Stimulated activated CD8-positive, alpha-beta memory T cell treated with anti-CD3 and anti-CD28 coated beads, Interleukin-7, amount 100 ng/mL, for 48 hours (primary cell): Measurements from ENCODE around the gene POC1B.
"Not testable (repeated sequence)": the region's sequence is repeated elsewhere in the genome, so short reads cannot be mapped to it uniquely, and the experiment has no call there.

Experiments used
- DNase-seq, 2 donors: peaks; one replicate each; pipeline ENCODE4 v3.0.0-alpha.2; 2020; ENCODE audit warnings: low read depth in 1 of 2; ENCODE audit errors: extremely low read depth in 1 of 2

Gene POC1B

GRCh38 chr12:89468017-89468416 is 57.8 kb downstream of the POC1B start:
- DNase-seq: no peak

- no peak for DNase-seq
These were observed 60.8 kb downstream of the POC1B start for GRCh38 chr12:89464974-89465592.

- DNase-seq: no peak
These were observed 63.9 kb downstream of the POC1B start for GRCh38 chr12:89461649-89462612.

DNA sequence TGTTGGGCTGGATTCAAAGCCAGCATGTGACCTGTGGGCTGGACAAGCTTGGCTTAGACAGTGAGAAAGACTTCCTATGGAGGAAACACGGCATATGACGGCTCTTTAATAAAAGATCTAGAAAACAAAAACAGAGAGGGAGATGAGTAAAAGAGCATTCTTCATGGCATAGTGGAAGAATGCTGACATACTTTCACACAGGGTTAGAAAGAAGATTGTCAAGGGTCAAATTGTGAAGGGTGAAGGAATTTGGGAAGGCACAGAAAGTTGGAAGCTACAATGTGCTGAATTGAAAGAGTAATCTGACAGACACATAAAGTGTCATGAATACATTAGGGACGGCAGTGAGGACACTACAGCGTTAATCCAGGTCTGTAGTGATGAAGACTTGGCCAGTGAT is 64.7 kb downstream of the POC1B start:
- DNase-seq: no peak

GRCh38 chr12:89459279-89459678 is 66.6 kb downstream of the POC1B start:
- not testable (repeated sequence) for DNase-seq

DNA sequence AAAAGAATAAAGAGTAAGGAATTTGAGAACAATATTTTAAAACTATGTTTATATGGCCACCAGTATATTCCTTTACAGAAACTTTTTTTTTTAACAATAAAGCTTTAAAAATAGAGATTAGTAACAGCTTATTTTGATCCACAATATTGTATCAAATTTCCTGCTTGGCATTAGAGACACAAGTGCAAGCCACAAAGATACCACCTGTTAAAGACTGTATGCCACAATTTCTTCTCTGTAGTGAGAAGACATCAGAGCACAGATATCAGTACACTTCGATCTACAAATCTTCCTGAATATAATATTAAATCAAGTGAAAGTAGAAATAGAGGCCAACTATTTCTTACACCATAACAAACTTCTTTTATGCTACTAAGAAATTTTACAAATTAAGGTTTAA is 69.3 kb downstream of the POC1B start:
- no peak for DNase-seq

DNA sequence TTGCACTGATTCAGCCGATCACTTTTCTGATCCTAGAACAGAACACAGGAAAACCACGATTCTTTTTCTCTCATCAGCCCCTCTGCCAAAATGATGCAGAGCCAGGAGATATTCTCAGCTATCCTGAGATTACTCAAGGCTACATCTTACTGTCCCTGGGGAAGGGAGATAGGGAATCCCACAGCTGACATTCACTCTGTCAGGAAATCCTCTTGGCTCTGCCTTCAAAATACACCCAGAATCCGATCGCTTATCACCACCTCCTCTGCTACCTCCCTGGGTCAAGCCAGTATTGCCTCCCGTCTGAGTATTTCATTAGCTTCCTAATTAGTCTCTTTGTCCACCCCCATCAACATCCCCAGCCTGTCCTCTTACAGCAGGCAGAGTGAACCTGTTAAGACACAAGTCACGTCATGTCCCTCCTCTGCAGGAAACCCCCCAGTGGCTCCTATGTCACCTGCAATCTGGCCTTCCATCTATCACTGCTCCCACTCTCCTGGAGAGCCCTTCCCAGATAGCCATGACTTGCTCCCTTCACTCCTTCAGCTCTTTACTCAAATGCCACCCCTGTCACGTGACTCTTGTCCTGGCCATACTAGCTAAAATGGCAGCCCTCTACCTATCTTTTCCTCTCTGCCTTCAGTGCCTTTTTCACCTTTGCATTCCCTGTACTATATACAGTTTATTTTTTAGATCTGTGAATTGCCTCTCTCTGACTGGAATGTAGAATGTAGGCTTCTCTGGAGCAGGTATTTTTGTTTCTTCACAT is 71.6 kb downstream of the POC1B start:
- DNase-seq: no peak

DNA sequence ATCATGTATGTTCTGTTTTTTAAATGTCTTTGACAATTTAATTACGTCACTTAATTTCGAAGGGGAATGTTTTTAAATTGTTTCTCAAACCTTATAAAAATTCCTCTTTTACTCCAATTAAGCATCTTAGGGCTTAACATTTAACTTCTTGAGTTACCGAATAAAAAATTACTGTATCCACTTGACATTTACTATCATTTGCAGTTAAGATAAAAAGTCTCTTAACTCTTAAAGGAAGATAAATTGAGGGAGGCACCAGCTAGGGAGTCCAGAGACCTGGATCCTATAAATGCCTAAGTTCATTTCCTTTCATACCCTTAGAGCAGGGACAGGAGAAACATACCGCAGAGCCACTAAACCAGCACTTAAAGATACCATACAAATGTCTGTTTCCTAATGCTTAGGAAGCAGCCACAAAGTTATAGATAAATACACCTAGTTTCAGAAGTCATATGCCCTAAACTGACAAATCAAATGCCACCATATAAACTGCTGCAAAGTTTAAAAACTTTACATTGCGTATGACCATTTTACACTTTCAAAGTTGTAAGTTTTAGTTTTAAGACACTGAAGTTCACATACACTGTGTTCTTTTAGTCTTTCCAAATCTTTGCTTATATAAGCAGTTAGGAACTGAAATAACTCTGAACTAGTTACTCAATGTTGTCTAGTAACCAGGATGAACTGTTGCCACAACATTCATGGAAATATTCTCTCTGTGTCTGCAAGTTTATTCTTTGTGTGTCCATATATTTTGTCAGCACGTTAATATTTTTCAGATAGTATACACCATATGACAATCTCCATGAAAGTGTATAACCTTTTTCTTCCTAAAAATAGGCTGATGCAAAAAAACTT is 72.5 kb downstream of the POC1B start:
- no peak for DNase-seq

- no peak for DNase-seq
These were observed 74.0 kb downstream of the POC1B start for GRCh38 chr12:89451841-89452251.

DNA sequence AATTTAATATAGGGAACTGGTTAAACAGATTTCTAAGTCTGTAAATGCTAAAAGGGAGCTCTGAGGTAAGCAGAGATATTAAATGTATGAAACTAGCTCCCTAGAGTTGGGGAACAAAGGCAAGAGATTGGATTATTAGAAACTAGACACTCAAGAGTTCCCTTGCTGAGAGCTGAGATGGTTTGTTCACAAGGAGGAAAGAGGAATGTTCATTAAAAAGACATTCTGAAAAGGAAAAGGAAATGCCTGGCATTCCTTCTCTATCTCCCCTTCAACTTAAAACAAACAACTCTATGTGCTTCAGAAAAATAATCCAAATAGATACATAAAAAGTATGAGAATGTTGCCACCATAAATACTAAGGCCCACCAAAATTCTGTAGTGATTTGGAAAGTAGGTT is 74.9 kb downstream of the POC1B start:
- no peak for DNase-seq

DNA sequence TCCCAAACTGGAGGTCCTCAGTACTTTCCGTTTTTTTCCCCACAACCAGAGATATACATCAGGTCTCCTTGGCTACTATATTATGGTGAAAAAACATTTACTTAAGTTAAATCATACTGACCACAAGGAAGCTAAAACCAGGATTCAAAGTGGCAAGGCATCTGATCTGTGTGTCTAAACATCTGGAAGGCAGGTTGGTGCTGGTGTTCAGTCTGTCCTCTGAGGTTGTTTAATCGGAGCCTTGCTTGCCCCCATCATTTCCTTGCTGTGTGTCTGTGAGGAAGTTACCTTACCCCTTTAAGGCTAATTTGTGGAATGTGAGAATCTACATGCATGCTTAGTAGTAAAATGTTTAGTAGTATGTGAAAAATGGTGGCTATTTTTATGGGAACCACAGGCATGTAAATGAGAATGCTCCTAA is 76.9 kb downstream of the POC1B start:
- DNase-seq: no peak

DNA sequence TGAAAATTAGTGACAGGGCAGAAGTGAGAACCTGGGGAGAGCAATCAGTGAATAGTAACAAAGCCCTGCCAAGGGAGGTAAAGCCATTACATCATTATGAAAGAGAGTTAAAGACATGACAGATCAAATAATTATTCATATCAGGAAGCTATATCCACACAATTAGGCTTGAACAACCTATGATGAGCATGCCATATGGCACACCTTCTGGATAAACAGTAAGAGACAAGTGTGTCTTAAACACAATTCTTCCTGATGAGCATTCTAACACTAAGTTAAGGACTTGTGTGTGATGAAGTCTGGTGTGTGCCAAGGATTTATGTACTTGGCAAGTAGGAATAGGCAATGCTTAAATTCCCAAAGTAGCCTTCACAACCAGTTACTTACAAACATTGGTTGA is 77.3 kb downstream of the POC1B start:
- no peak for DNase-seq

- no peak for DNase-seq
These were observed 85.9 kb downstream of the POC1B start for GRCh38 chr12:89439941-89440340.

DNA sequence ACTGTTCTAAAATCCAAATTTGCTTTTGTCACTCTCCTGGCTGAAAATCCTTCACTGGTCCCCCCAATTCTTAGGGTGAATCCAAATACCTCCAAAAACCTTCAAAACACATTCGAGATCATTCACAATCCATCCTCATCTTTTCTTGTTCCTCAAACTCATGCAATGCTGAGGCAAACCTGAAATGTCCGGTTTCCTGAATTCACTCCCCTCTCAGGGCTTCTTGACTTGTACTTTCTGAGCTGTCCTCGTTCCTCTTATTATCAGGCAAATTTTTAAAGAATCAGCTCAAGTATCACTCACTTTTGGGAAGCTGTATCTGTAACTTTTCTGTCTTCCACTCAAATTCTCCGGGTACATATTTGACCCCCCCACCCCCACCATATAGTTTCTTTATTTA is 88.6 kb downstream of the POC1B start:
- no peak for DNase-seq

DNA sequence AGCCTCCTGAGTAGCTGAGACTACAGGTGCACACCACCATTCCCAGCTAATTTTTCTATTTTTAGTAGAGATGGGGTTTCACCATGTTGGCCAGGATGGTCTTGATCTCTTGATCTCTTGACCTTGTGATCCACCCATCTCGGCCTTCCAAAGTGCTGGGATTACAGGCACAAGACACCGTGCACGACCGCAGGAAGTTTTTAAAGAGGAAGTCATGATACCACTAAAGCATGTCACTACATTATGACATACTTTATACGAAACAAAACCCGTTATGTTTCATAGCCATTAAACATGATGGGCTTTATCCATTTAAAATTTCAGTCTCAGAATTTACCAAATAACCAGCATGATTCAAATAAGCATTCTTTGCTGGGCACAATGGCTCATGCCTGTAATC is 89.8 kb downstream of the POC1B start:
- no peak for DNase-seq

DNA sequence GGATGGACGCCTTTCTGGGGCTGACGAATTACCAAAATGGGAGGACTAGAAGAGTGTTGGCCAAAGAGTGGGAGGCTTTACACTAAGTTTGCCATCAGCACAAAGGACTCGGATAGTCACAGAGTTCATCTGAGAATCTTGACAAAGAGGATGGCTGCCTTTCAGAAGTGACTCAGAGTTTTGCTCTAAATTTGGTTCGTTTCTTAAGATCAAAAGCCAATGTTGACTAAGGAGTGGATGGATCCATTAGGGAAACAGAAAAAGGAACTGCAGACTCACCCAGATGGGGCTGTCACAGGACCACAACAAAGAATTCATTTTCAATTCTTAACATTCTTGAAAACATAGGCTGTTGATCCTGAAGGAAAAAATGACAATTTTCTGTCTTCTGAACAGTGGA is 92.2 kb downstream of the POC1B start:
- DNase-seq: no peak

GRCh38 chr12:89432396-89432795 is 93.5 kb downstream of the POC1B start:
- DNase-seq: no peak

- no peak for DNase-seq
These were observed 96.3 kb downstream of the POC1B start for GRCh38 chr12:89429528-89429927.

DNA sequence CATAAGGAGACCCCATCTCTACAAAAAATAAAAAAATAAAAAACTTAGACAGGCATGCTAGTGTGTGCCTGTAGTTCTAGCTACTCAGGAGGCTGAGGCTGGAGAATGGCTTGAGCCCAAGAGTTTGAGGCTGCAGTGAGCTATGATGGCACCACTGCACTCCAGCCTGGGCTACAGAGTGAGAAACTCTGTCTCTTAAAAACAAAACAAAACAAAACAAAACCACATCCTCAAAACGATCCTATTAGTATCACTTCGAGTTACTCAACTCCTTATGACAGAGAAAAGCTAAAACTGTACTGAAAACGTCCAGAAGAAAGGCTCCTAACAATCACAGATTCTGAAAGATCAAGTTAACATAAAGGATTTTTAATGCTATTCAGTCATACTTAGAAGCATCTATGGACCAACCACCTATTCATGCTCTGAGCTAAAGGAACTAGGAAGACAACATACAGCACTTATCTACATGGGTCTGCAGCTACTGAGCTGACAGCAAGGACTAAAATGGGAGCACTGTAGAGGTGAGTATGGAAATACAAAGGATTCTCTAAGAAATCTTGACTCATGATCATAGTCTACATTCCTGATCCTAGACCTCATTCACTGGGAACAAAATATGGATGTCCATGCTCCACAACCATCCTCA is 98.2 kb downstream of the POC1B start:
- DNase-seq: no peak

GRCh38 chr12:89424846-89425245 is 101.0 kb downstream of the POC1B start:
- DNase-seq: no peak
